GM19324 (cell line): ENCODE data around the gene SLC25A21.
"Not testable (repeated sequence)": the region's sequence is repeated elsewhere in the genome, so short reads cannot be mapped to it uniquely, and the experiment has no call there.

Experiments used
- ATAC-seq: cut with Tn5 transposase; IDR thresholded peaks from one replicate; pipeline ENCODE4 v1.9.1; 2021; ENCODE audit warnings: mild to moderate bottlenecking, moderate library complexity; ENCODE audit not compliant: unreplicated experiment, low FRiP score

The SLC25A21 gene

GRCh38 chr14:36738269-36738668, 434.1 kb downstream of the SLC25A21 start:
- ATAC-seq = no peak

GRCh38 chr14:36726128-36726527, 446.3 kb downstream of the SLC25A21 start:
- ATAC-seq = no peak

GRCh38 chr14:36724162-36724561, 448.2 kb downstream of the SLC25A21 start:
- ATAC-seq = no peak

- ATAC-seq = no peak
These were observed 448.9 kb downstream of the SLC25A21 start for GRCh38 chr14:36723530-36723929.

- ATAC-seq = no peak
These were observed 450.5 kb downstream of the SLC25A21 start for GRCh38 chr14:36721877-36722276.

- no peak for ATAC-seq
These were observed 451.7 kb downstream of the SLC25A21 start for GRCh38 chr14:36720657-36721056.

- no peak for ATAC-seq
These were observed 452.6 kb downstream of the SLC25A21 start for GRCh38 chr14:36719823-36720222.

GRCh38 chr14:36718216-36718615, 454.2 kb downstream of the SLC25A21 start:
- no peak for ATAC-seq

GRCh38 chr14:36717363-36717762, 455.0 kb downstream of the SLC25A21 start:
- no peak for ATAC-seq

GRCh38 chr14:36716614-36717184, 455.7 kb downstream of the SLC25A21 start:
- no peak for ATAC-seq

- ATAC-seq = no peak
These were observed 458.3 kb downstream of the SLC25A21 start for GRCh38 chr14:36713960-36714703.

- no peak for ATAC-seq
These were observed 464.8 kb downstream of the SLC25A21 start for GRCh38 chr14:36707570-36707969.

GRCh38 chr14:36702474-36702873, 469.9 kb downstream of the SLC25A21 start:
- no peak for ATAC-seq

GRCh38 chr14:36701132-36701531, 471.3 kb downstream of the SLC25A21 start:
- ATAC-seq = no peak

- ATAC-seq = no peak
These were observed 471.8 kb downstream of the SLC25A21 start for GRCh38 chr14:36700651-36701050.

- ATAC-seq = not testable (repeated sequence)
These were observed 473.0 kb downstream of the SLC25A21 start for GRCh38 chr14:36699420-36699819.

GRCh38 chr14:36690311-36691040, 481.9 kb downstream of the SLC25A21 start:
- no peak for ATAC-seq

- no peak for ATAC-seq
These were observed 487.5 kb downstream of the SLC25A21 start for GRCh38 chr14:36684946-36685345.

GRCh38 chr14:36683083-36683724, 489.2 kb downstream of the SLC25A21 start:
- ATAC-seq = no peak

- ATAC-seq = no peak
These were observed 490.1 kb downstream of the SLC25A21 start for GRCh38 chr14:36682338-36682737.

- no peak for ATAC-seq
These were observed 496.2 kb downstream of the SLC25A21 start for GRCh38 chr14:36676236-36676635.
